NCI-H2196 treated with DMSO at 0.1 percent for 48 hours (cell line): ENCODE results near the gene TRAPPC2L.

Source experiments
- DNase-seq: peaks from one replicate; lab custom pipeline; 2025; ENCODE audit not compliant: unreplicated experiment; lab: John Stamatoyannopoulos, UW

TRAPPC2L gene

DNA sequence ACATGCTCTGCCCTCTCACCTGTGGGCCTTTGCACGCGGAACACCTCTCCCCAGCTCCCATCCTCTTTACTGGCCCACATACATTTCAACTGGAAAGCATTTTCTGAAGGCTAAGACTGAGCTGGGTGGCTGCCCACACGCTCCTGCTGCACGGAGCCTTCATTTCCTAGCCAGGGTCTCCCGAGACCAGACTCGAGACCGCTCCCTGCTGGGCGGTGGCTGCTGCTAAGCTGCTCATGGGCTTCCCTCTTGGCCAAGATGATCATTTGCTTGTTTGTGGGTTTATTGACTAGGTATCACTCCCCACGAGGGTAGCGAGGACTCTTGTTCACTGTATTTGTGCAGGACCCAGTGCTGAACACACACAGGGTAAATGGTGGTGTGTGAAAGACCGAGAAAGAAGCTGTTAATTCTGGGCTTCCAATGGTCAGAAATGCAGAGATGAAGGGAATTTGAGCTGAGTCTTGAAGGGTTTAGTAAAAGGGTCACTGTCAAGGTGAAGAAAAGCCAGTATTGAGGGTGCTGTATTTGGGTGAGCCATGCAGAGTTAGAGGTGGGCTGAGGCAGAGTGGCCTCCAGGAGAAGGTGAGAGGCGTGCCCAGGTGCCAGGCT lies 907 bp downstream of the TRAPPC2L start:
- DNase-seq = no peak

DNA sequence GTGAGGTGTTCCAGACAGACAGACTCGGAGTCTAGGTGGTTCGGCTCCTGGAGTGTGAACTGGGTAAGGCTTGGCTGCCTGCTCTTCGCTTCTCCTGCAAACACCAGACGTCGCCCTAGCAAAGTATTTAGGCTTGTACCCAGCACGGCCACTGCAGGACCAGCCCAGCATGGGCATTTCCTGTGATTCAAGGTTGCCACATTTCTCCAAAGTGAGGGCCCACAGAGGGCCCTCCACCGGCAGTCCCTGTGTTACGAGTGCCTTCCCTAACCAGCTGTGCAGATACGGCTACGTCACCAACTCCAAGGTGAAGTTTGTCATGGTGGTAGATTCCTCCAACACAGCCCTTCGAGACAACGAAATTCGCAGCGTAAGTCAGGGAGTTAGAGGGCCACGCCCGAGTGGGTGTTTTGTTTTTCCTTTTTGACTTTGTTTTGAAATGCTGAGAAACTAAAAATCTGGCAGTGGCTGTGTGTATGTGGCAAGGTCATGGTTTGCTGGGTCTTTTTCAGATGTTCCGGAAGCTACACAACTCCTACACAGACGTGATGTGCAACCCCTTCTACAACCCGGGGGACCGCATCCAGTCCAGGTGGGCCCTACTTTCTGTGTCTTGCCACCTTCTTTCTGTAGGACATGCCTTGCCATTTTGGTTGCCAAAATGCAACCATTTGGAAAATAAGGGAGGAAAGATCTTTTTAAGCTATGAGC lies 2.6 kb downstream of the TRAPPC2L start:
- DNase-seq = no peak

DNA sequence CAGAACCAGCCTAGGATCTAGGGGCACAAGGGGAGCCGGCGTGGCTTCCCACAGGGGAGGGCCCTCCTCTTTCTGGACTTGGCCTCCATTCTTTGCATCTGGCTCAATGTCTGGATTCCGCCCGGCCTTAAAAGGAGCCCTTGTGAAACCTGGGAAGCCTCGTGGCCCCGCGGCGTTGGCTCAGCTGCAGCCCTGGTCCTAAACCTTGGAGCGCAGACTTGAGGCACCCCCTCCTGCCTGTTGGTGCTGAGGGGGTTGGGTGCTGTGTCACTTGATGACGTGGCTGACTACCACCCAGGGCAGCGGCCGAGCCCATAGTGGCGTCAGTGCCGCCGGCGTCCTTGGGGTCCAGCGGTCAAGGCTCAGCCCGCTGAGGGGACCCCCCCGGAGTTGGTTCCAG lies 4.4 kb downstream of the TRAPPC2L start:
- no peak for DNase-seq

DNA sequence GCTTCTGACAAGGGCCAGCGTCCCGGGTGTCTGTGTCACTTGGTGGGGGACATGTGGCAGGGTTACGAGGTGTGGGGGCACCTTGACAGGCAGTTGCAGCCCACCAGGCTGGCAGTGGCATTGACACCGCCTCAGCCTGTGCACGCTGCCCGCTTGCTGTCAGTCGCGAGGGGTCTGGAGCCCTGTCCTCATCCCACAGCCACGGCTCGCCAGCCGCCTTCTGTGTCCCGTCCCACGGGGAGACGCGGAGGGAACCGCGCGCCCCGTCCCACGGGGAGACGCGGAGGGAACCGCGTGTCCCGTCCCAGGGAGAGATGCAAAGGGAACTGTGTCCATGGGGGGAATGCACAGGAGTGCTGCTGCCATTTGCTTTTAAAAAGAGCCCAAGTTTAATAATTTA lies 6.0 kb downstream of the TRAPPC2L start:
- DNase-seq = no peak

- no peak for DNase-seq
These were observed 6.5 kb downstream of the TRAPPC2L start for GRCh38 chr16:88863426-88863825.

GRCh38 chr16:88864099-88864498 lies 7.2 kb downstream of the TRAPPC2L start:
- no peak for DNase-seq

DNA sequence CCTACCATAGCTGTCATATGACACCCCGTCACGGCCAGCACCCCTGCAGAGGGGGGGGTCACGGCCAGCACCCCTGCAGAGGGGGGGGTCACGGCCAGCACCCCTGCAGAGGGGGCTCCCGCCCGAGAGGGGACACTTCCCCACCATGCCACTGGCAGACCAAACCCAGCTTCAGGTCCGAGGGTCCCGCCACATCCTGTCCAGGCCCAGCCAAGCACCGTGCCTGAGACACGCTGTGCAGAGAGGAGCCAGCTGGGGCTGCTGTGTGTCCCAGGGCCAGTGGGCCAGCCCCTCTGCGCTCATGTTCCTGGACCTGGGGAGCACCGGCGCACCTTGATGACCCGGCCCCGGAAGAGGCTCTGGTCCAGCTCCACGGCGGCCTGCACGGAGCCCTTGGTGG lies 7.6 kb downstream of the TRAPPC2L start:
- DNase-seq = no peak

- no peak for DNase-seq
These were observed 8.4 kb downstream of the TRAPPC2L start for GRCh38 chr16:88865310-88865709.

DNA sequence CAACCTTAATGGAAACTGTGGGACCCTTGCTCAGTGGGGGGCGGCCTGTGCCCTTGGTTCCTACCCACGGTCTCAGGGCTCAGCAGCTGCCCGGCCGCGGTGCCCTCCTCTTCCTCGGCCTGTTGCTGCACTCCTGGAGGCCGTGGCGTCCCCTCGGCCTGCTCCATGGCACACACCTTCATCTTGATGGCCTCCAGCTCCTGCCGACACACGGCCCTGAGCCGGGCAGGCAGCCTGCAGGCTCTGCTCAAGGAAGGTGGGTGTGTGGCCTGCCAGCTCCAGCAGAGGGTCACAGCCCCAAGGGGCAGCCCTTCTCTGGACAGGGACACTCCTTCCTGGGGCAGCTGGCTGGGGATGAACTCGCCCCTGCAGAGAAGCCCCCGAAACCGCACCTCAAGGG lies 8.8 kb downstream of the TRAPPC2L start:
- no peak for DNase-seq

DNA sequence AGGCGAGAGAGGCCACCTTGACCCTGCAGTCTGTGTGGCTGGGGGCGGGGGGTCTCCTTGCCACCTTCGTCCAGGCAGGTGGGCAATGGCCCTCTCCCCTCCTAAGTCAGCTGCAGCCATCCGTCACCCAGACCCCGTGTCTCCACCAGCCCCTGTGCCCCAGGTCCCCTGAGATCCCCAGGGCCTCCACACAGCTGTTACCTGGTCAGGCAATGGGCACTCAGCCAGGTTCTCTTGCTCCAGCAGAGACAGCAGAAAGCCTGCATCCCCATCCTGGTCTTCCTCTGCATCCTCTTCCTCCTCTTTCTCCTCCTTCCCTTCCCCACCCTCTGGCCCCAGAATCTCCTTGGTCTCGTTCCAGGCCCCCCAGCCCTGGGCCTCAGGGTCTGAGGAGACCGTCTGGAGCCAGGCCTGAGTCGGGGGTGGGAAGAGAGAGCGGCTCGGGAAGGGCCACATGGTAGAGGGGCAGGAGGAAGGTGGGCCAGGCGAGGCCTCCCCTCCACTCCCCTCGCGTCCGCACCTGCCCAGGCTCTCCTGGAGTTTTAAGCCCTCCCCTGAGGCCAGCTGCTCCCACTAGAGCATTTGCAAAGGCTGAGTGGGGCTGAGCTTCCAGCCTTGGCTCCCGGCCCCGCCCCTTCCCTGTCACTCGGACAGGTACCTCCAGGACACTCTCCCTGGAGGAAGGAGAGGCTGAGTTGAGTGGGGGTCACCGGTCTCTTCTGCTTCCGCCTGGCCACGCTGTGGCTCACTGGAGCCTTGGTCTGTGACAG lies 9.4 kb downstream of the TRAPPC2L start, which contains the start of gene PABPN1L:
Gene PABPN1L (minus strand): TSS at position 510 of the 770 bp plus-strand sequence. CDS start 54 bp downstream, at position 456.
- DNase-seq = no peak

DNA sequence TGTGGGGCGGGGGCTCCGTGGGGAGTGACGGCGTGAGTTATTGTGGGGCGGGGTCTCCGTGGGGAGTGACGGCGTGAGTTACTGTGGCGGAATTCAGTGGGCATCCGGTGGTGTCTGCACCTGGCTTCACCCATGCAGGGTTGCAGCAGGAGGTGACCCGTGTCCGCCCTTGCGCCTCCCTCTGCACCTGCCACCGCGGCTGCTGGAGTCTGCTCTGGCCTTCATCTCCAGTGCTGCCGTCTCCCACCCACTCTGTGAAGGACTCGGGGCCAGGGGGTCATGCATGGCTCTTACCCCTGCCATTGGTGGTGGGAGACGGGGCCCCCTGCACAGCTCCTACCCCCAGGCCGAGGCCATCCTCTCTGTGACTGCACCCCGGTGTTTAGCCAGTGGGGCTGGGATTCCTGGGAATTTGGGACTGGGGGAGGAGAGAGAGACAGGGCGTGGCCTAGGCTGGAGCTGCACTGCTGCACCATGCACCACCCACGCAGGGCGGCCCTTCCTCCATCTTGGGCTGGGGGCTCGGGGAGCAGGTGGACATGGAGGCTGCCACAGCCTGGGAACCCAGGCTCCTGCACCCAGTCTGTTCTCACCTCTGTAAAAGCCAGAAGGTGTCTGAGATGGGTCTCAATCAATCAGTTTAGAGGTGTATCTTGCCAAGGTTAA lies 10.8 kb downstream of the TRAPPC2L start:
- no peak for DNase-seq

DNA sequence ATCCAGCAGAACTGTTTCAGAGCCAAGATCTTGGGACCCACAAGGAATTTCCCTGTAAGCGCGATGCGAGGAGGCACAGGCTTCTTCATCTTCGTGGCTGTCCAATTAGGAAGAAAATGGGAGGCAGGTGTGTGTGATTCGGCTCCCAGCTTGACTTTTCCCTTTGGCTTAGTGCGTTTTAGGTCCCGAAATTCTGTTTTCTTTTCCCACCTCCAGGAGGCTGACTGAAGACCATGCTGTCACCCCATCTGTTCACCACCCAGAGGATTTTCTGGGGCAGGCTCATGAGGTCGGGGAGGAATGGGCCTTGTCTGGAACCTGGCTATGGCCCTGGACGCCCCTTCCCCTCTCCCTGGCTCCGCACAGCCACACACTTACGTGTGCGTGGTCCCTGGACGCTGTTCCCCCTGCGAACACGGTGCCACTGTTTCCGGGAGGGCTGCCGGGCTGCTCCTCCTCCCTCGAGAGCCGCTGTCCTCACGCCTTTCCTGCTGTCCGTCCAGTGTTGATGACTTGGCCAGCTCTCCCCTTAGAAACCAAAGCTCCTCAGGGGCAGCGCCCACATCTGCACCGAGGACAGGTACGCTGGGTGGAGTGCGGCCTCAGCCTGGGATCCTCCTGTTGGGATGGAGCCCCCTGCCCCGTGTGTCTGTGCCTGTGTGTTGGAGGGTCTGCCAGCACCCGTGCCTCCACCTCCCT lies 12.2 kb downstream of the TRAPPC2L start:
- no peak for DNase-seq

DNA sequence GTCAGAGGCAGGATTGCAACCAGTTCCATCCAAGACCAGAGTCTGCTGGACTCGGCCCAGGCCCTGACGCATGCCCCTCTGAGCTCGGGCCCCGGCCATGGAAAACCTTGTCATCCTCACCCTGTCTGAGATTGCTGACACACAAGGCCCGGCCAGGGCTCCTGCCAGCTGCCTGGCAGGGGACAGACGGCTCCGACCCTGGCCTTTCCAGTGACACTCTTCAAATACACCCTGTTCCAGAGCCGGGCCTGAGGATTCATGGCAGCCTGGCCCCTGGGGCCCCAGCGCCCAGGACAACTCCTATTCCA lies 12.7 kb downstream of the TRAPPC2L start:
- DNase-seq = no peak

- DNase-seq = no peak
These were observed 13.9 kb downstream of the TRAPPC2L start for GRCh38 chr16:88870608-88871348.

DNA sequence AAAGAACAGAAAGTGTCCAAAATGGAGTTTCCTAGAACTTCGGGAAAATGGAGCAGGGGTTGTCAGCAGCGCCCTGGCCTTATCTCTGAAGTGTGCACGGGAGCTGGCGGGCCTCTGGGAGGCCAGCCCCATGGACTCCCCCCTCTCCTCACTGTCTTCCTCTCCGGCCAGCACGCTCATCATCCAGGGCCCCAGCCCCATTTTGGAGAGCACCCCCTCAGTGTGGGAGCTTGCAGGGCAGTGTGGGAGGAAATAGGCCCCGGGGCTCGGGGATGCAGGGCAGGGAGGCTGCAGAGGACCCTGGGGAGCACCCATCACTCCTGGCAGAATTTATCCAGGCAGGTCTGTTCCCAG lies 14.4 kb downstream of the TRAPPC2L start:
- no peak for DNase-seq

GRCh38 chr16:88871730-88872416 lies 14.9 kb downstream of the TRAPPC2L start:
- no peak for DNase-seq

- no peak for DNase-seq
These were observed 15.9 kb downstream of the TRAPPC2L start for GRCh38 chr16:88872650-88873331.

- no peak for DNase-seq
These were observed 18.1 kb downstream of the TRAPPC2L start for GRCh38 chr16:88874938-88875599.

DNA sequence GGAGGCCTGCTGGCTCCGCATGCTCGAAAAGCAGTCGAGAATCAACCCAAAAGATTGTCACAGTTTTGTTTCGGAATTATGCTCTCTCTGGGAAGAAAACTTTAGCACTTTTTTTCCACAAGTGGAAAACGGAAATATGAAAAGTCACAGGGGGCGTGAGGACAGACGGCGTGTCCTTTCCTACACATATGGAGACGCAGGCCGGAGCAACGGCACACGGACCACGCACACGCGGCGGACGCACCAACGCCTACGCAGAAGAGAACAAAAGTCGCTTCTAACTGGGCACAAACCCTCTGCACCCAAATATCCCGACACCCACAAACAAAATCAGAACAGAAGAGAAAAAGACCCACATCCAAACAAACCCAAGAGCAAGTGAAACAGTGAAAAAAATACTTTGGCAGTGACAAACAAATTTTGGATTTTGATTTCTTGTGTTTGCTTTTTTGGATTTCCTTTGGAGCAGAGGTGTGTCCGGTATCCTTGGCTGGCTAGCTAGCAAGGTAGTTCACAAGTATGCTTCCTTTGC lies 18.8 kb downstream of the TRAPPC2L start:
- DNase-seq = no peak
